Hepatic stellate cell (primary cell): ENCODE results near the gene NFIB.

ENCODE experiments used
- DNase-seq: peaks from one replicate; pipeline ENCODE4 v3.0.0; 2011; ENCODE audit warnings: low spot score

Gene NFIB

GRCh38 chr9:14245901-14246525 is 67.9 kb downstream of the NFIB start:
- peak; percentile 11 for DNase-seq

GRCh38 chr9:14243514-14244042 is 70.4 kb downstream of the NFIB start:
- no peak for DNase-seq

DNA sequence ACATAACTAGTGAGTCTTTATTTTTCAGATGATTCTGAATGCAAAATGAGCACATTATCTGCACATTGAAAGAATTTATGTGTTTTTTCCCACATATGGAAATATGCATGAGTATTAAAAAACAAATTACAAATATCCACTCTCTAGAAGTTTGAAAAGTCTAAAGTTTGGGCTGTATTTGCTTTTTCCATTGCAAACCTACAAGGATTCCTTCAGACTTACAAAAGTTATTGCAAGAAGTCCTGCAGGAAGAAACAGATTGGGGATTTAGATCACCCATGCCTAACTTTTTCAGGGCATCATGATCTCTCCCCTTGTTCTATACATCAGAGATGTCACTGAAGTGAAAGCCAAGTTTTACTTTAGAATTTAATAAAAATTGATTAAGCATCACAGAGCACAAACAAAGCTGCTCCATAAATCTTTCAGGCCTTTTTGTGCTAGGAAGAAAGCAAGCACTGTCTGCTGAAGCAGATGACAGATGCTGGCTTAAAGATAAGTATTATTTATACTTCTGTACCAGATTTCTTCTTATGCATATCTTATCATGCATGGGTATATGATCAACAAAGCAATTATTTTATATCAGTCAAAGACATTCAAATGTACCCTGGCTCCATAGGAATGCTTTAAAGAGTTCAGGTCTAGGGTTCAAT is 71.7 kb downstream of the NFIB start:
- DNase-seq: no peak

GRCh38 chr9:14240537-14240936 is 73.4 kb downstream of the NFIB start:
- no peak for DNase-seq

GRCh38 chr9:14238518-14238917 is 75.4 kb downstream of the NFIB start:
- DNase-seq: no peak

DNA sequence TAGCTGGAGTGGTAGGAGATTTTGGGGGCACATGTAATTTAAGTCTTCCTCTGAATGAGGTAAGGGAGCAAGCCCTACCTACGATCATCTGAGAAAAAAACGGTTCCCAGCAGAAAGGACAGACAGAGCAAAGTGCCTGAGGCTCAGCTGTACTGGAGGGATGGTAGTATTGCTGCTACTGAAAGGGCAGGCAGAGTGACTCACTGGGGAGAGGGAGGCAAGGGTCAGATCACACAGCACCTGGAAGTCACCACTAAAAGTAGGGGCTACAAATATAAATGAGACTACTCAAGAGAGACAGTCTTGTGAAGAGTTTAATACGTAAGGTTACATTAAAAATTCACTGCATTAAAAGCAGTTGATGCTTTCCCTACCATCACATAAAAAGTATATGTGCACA is 75.9 kb downstream of the NFIB start:
- no peak for DNase-seq

GRCh38 chr9:14236591-14236990 is 77.3 kb downstream of the NFIB start:
- no peak for DNase-seq

DNA sequence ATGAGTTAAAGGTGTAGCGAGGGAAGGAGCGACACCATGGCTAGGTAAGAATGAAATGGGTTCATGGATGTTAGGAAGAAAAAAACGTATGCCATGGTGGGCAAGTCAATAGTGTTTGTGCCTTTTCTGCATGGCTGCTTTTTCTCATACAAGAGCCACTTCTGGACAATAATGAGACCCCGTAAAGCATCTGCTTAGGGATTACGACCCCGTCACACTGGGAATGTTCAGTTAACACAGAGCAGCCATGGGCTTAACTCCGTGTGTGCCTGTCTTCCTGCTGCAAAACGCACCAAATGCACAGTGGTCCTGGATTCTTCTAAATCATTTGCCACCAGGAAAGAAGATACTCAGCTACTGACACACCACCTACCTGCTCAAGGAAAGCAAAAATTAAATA is 81.8 kb downstream of the NFIB start:
- no peak for DNase-seq

- no peak for DNase-seq
Observed at GRCh38 chr9:14231196-14231990, 82.5 kb downstream of the NFIB start.

DNA sequence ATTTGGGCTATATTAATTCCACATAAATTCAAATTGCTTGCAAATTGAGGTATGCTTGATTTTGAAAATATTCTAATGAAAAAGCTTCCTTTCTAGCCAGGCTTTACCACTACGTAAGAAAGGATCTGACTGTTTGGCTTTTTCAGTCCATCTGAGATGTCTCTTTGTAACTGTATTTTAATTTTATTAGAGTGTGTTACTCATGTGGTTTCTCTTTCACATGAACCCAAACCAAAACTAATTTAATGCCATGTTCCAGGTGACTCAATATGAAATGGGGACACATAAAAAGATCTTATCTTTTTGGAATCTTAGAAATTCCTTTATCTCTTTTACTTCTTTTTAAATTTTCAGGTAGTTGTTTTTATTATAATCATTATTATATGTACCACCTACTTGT is 85.3 kb downstream of the NFIB start:
- DNase-seq: no peak

GRCh38 chr9:14226855-14227532 is 86.9 kb downstream of the NFIB start:
- DNase-seq: no peak

DNA sequence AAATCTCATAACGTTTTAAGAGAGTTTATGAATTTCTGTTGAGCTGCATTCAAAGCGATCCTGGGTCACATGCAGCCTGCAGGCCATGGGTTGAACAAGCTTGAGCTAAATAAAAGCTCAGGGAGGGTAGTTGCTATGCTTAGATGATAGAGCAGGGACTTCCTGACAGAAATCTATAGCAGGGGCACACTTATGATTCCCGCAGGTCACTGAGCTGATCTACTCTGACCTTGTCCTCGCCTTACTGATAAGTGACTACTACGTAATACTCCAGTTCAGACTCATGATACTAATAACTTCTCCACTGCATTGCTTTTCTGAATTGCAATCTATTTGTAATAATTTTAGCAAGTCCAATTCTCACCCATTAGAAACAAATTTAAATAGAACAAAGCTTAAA is 90.9 kb downstream of the NFIB start:
- DNase-seq: no peak

DNA sequence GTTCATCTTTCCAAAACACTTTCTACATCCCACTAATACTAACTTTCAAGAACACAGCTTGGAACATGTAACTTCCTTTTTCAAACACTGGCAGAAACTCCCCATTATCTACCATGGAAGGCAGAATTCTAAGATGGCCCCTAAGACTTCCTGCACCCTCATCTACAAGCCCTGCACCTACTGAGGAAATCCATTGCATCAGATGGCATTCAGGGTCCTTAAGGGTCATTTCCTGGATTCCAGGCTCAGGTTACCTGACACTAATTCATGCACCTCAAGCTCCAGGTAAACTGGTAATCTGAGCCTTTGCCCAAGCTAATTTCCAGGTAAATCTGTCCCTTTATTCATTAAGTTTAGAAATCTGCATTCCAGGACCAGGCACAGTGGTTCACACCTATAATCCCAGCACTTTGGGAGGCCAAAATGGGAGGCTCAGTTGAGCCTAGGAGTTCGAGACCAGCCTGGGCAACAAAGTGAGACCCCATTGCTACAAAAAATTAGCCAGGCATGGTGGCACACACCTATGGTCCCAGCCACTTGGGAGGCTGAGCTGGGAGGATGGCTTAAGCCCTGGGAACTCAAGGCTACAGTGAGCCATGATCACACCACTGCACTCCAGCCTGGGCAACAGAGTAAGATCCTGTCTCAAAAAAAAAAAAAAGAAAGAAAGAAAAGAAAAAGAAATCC is 91.6 kb downstream of the NFIB start:
- no peak for DNase-seq

- peak; percentile 19 for DNase-seq
Observed at GRCh38 chr9:14221558-14221957, 92.4 kb downstream of the NFIB start.

DNA sequence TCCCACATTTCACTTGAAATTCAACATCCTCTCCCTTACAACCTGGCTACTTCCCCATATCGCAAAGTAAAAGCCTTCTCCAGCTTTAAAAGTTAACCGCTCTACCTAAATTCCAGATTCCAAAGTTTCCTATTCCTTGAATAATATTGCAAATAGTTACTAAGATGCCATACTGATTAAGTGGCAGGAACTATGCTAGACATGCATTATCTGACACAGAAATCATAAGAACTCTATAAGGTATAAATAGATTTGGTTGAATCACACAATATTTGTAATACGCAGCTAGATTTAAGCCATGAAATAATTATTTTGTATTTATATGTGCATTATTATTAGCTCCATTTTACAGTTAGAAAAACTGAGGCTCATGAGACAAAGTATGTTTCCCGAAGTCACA is 92.8 kb downstream of the NFIB start:
- no peak for DNase-seq

GRCh38 chr9:14220256-14220655 is 93.7 kb downstream of the NFIB start:
- no peak for DNase-seq

DNA sequence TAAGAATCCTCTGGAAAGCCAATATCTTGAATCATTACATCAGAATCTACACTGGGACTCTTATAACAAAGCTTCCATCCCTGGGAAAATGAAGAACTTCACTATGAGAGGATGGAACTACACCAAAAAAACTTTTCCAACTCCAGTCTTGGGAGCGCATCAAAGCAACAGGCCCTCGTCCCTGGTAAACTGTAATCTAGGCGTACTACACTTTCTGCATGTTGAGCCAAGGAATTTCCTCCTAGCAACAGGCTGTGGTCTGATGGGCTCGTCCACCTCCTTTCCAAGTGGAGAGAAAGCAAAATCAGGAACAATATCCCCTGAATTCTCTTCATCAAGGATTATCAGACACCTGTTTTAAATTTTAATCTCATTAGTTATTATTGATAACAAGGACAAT is 94.1 kb downstream of the NFIB start:
- DNase-seq: no peak

DNA sequence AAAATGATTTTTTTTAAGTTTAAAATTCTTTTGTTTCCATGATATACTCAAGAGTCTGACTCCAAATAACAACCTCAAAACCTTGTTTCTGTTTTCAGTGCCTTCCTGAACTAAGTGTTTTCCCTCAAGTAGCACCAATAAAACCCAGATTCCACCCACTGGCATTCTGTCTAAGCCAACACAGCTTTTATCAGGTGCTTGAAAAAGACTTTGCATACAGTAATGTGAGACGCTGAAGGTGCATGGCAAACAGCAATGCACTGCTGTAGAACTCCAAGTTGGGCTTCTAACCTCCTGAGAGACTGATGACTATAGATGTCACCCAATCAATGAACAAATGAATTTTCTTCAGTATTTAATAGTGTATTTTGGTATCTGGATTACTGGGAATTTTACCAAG is 95.7 kb downstream of the NFIB start:
- DNase-seq: no peak

DNA sequence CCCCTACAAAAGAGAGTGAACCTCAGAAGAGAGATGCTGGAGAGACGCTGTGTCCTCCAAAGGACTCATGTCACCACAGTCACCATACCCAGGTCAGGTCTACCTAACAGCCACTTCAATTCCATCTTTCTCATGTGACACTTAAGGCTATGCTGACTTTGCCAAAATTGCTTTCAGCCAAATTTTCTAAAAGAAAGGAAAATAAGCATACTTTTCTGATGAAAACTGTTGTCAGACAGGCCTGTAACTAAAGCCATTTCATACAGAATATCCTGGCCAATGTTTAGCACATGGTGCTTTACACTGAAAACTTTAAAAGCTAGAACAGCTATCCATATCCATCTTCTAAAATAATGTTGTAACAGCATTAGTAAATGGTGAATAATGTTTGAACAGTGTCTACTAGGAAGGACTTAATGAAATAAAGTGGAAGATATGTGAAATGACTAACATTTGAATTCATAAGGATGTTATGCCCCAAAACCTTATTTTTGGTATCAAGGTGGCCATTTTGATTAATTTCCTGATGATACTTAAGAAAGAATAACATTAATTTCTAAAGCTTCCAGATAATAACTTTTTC is 97.2 kb downstream of the NFIB start:
- DNase-seq: no peak

DNA sequence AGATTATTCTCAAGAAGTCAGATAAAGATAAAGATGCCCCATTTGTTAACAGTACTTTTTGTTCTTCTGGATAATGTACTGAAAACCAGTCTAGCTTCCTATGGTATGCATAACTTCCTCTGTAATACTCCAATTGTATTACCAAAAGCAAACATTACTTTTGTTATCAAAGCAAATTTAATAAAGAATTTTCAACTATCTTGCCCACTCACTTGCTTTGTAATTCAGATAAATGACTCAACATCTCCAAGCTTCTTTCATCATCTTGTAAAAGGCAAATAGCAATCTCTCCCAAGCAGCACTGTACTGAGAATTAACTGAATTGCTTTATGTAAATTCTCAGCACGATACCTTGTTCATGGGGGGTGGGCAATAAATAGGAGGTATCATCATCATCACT is 98.3 kb downstream of the NFIB start:
- DNase-seq: no peak

DNA sequence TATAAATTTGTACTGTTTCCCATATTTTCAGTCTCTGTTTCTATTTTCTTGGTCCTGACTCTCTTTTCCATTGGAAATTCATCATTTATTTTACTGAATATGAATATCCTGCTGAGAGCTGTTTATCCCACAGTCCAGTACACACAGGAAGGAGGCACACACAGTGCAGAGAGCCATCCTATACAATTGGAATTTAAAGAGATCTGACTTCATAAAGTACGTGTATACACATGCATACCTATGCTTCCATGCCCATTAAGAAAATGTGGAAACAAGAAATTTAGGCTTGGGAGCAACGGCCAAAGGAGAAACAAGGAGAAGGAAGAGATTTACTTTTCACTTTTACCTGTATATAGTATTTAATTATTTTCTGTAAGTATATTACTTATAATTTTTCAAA is 99.2 kb downstream of the NFIB start:
- DNase-seq: no peak
